NCI-H2227 (cell line): ENCODE data around the gene MAP2K6.

Experiments
- DNase-seq: peaks from one replicate; lab custom pipeline; 2025; ENCODE audit not compliant: unreplicated experiment; lab: John Stamatoyannopoulos, UW

Gene MAP2K6

DNA sequence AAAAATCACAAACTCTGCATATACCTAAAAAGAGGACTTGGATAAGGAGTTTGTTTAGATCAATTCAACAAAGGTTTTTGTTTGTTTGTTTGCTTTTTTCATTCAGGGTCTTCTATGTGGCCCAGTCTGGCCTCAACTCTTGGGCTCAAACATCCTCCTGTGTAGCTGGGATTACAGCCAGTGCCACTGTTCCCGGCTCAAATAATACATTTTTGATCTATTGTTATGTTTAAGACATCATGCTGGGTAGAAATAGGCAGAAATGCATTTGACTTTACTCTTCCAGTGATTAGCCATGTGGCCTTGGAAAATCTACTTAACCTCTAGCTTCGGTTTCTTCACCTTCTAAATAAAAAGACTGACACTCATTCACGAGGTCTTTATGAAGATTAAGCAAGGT, 11.5 kb downstream of the MAP2K6 start:
- no peak for DNase-seq

DNA sequence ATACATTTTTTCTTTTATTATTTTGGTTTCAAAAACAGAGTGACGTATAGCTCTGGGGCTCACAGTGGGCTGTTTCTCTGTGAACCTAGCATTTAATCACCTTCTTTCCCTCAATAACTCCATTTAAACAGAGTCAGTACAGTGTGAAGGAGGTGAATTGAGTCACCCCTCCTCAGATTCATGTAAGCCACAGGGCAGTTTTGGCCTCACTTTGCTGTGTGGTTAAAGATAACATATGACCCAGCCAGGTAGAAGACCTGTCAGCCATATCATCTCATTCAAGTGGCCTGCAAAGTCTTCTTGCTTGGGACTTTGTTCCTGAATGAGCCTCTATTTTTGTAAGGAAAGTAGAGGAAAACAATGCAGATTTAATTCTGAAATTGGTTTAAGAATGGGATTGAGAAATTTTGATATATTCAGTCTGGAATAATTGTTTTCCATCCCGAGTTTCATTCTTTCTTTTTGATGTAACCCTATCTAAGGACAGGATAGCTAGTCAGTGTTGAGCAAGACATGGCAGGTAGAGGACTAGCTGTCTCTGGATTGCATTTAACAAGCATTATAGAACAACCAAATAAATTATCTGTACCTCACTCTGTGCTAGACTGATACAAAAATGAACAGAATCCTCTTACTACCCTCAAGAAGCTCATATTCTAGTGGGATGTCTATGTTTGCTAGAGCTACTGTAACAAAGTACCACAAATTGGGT, 13.1 kb downstream of the MAP2K6 start:
- DNase-seq: no peak

- no peak for DNase-seq
These were observed 13.9 kb downstream of the MAP2K6 start for GRCh38 chr17:69428252-69428980.

GRCh38 chr17:69430488-69430887, 16.0 kb downstream of the MAP2K6 start:
- no peak for DNase-seq

- DNase-seq: no peak
These were observed 17.3 kb downstream of the MAP2K6 start for GRCh38 chr17:69431835-69432234.

DNA sequence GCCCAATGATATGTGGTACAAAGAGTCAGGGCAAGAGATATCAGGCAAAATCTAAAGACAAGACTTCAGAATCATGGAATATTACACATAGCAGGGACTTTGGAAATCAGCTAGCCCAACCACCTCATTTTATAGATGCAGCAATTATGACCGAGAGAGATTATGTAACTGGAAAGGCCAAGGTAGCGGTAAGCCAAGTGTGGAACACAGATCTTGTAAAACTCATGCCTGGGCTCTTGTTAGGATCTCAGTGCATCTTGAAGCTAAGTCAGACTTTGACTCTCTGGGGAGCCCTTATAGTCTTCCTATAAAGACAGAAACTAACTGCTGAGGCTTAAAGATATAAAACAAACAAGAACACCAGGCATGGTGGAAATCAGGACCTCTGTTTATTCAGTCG, 18.6 kb downstream of the MAP2K6 start:
- no peak for DNase-seq

DNA sequence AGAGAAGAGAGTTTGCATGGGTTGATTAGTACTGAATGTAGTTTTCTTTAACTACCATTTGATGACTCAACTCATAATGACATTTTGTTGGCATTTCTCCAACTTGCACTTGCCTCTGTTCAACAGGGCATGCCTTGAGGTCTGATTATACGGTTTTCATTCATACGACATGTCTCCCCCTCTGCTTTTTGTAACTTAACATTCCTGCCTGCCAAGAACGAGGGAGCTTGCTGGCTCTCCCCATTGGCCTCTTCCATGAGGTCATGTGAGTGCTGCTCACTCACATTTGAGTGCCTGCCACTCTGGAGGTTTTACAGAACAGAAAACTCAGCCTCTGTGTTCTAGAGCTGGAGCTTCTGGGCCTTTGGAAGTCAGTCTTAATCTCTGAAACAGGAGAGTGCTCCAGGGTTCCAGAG, 19.7 kb downstream of the MAP2K6 start:
- DNase-seq: peak; percentile 64

DNA sequence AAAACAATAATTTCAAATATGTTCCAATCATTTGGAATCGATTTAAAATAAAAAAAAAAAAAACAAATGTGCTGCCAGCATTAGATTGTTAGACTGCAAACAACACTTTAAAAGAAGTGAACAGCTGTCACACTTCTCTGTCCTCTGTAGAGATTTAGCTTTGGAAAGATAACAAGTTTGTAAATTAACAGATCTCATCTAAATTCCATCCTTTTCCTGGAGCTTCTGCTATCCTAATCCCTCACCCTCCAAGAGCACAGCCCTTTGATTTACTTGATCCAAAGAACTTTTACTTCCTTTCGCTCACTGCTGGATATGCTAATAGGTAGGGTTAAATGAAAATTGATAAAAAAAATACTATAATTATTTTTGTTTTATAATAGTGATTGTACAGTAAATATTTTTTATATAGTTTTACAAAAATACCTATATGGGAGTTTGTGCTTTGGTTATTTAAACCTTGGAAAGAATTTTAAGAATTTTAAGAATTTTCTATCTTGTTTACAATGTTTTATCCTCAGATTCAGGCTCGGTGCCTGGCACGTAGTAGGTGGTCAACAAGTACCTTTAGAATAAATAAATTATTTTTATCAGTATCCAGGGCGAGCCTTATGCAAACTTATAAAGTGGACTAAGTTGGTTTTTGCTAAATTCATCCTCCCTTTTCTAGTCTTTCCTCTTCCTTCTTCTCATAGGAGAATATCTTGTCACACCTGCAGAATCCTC, 21.6 kb downstream of the MAP2K6 start:
- DNase-seq: no peak

DNA sequence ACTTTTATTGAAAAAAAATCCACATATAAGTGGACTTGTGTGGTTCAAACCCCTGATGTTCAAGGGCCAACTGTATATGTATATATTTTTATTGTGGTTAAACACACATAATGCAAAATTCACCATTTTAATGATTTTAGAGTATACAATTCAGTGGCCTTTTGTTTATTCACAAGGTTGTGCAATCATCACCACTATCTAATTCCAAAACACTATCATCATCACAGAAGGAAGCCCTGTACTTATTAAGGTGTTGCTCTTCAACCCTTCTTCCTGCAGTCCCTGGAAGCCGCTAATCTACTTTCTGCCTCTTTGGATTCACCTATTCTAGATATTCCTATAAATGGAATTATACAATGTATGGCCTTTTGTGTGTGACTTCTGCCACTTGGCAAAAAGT, 23.0 kb downstream of the MAP2K6 start:
- DNase-seq: no peak

DNA sequence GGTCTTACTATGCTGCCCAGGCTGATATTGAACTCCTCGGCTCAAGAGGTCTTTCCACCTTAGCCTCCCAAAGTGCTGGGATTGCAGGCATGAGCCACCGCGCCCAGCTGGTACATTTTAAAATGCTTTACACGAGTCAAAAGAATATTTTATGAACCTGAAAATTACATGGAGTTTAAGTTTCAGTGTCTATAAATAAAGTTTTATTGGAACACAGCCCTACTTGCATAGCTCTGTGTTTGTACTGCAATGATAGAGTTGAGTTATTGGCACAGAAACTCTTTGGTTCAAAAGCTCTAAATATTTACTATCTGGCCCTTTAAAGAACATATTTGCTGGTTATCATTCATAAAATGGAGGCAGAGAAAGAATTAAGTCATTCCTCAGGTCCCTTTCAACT, 24.3 kb downstream of the MAP2K6 start:
- DNase-seq: no peak

DNA sequence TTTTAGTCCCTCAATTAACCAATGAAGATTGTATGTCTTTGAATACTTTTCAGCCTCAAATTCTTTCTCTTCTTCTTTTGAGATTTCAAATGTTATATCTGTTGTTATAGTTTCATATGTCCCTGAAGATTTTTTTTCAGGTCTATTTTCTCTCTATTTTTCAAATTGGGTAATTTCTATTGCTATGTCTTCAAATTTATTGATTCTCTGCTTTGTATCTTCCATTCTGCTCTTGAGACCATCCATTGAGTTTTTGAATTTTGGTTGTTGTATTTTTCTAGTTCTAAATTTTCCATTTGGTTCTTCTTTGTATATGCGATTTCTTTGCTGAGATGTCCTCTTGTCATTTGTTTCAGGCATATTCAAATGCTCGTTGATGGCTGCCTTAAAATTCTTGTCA, 26.7 kb downstream of the MAP2K6 start:
- DNase-seq: no peak

DNA sequence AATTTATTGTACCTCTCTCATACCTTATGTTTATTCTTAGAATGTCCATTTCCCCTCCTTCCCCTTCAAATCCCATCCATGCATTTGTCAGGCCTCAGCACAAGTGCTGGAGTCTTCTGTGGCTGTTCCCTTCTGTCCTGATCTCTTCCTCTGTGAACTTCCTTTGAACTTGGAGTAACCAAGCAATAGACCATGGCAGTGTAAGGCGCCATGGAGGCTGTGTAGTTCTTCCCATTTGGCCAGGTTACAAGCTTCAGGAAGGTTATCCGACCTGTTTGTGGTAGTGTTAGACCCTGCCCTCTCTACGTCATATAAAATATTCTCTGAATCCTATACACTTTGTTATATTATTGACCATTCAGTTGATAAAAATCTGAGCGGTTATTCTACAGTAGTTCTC, 28.6 kb downstream of the MAP2K6 start:
- DNase-seq: no peak

GRCh38 chr17:69444023-69444422, 29.5 kb downstream of the MAP2K6 start:
- no peak for DNase-seq

- DNase-seq: no peak
These were observed 30.6 kb downstream of the MAP2K6 start for GRCh38 chr17:69445132-69445531.

- peak; percentile 8 for DNase-seq
These were observed 33.2 kb downstream of the MAP2K6 start for GRCh38 chr17:69447726-69448125.

DNA sequence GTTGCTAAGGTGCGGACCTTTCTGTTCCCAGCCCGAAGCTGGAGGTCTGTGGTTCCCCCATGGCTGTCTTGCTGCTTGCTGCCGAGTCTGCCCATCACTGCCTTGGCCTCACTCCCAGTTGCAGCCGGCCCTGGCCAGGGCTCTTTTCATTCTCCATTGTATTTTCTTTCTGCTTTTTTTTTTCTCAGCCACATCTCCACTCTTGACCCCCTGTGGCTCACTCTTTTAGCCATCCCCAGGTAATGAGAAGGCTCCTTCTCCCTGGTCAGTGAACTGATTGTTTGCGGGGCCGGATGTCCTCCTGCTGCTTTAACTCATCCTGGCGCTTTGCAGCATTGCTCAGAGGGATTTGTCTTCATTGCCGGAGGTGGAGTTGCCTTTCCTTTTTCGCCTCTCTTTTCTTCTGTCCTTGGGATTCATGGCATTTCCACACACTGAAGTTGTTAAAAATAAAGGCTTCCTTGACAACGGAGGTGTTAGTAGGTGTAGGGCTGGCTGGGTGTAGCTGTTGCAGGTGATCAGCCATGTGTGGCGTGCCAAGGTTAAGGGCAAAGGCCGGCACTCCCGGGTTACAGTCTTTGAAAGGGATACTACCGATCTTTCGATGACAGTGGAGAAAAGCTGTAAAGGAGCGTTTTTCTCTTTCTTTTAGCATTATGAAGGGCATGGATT, 34.1 kb downstream of the MAP2K6 start:
- DNase-seq: peak; percentile 64

DNA sequence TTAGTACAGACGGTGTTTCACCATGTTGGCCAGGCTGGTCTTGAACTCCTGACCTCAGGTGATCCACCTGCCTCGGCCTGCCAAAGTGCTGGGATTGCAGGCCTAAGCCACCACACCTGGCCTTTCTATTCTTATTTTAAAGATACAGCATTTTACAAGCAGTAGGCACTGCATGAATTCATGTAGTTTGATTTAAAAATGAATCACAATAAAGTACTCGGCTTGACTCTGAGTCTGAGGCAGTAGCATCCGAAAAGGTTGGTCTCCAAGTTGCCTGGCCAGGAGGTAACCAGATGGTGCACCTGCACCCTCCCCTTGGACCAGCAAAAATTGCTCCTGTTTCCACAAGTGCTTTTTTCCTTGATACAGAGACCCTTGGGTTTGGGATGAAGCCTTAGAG, 35.6 kb downstream of the MAP2K6 start:
- no peak for DNase-seq

DNA sequence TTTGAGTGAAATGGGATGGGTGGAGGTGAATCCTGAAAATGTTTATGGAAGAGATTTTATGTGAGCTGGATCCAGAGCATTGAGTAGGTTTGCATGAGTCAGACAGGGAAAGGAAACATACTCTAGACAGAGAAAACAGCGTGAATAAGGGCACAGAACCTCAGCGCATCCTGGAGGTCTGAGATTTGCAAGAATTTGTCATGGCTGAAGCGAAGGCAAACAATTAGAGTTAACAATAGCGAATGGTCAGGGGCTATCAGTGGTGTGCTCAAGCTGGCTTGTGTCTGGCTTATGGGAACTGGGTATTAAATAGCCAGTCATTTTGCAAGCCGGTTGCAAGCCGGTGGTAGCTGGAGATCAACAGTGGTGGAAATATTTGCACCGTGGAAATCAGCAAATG, 36.4 kb downstream of the MAP2K6 start:
- DNase-seq: no peak

DNA sequence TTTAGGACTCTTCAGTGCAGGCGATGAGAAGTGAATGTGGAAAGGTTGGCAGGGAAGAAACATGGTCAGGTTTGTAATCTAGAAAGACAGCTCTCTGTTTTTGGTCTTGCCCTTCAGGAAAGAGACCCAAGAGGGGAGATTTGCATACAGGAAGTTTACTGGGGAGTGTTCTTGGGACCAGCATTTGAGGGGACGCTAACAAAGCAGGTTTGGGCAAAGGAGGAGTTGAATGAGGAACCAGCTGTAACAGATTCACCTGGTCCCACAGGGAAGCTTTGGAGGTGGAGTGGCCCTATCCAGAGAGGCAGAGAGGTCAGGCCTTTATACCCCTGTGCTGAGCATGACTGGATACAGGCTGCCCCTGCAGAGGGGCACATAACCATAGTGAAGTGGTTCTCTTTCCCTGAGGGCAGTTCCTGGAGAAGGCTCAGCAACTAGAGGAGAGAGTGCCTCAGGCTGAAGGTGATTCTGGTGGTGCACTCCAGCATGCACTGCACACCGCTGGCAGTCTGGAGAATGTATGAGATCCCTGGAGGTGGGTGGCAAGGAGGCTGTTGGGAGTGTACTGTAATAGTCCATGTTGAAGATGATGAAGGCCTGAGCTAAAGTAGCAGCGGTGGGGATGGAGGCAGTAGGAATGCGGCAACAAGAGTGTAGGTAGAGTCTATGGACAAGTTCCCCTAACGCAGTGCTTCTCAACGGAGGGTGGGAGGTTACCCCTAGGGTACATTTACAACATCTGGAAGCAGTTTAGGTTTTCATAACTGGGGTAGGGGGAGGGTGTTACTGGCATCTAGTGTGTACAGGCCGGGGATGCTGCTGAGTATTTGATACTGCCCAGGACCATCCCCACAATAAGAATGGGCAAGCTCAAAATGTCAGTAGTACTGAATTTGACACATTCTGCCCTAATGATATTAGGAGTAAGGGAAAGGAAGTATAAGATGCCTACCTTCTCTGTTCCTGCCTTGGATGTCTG, 37.2 kb downstream of the MAP2K6 start:
- no peak for DNase-seq

DNA sequence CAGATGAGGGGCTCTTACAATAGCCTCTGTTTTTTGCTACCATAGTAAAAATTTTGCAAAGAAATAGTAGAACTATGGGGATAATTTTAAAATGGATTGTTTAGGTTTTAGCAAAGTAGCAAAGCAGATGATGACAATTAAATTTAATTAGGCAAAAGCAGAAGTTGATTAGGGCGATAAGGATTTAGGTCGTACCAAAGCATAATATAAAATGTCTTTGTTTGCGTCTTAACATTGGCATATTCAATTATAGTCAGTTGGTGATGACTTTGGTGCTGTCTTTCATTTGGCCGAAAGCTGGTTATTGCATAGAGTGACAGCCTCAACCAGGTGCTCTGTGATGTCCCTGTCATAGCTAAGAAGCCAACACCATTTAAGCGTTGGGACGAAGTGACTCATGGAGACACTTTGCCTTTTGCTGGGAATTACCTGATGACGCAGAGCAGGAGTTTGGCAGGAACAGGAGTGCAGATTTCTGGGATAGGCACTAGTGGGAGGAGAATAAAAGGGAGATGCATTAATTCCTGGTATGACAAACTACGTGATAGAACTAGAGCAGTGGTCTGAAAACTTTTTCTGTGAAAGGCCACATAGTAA, 38.3 kb downstream of the MAP2K6 start:
- DNase-seq: no peak
